ENCODE data around the gene NOVA1.

Gene NOVA1

GRCh38 chr14:26593357-26593756 is 4.5 kb downstream of the NOVA1 start:
- DNase-seq, result no peak

DNA sequence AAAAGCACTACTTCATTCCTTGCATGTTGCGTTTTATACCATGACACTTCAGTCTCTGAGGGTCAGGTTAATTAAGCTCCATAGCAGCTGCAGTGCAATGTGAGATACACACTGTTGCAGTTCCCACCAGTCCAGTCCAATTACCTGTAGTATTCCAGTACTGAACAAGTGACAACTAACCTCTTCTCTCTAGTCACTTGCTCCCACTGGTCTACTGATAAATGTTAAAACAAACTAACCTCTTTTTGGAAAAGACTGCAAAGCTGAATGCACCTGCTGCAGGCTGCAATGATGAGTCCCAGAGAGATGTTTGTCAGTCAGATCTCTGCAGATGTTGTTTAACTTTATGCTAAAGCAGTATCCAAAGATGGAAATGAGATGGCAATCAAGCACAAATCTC is 7.9 kb downstream of the NOVA1 start:
- no peak for DNase-seq

DNA sequence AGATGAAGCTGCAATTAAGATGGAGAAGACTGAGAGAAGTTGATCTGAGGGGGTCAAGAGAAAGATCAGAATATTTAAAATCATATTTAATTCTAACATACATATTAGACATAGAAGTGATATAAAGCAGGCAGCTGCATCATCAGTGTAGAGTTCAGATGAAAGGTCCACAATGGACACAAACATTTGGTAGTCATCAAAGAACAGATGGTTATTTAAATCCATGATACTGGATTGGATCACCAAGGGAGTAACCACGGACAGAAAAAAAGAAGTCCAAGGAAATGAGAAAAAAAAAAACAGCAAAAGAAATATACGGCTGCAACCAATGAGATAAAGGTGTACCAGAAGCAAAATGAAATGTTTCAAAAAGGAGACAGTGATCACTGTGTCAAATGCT is 20.1 kb downstream of the NOVA1 start:
- DNase-seq, result no peak

DNA sequence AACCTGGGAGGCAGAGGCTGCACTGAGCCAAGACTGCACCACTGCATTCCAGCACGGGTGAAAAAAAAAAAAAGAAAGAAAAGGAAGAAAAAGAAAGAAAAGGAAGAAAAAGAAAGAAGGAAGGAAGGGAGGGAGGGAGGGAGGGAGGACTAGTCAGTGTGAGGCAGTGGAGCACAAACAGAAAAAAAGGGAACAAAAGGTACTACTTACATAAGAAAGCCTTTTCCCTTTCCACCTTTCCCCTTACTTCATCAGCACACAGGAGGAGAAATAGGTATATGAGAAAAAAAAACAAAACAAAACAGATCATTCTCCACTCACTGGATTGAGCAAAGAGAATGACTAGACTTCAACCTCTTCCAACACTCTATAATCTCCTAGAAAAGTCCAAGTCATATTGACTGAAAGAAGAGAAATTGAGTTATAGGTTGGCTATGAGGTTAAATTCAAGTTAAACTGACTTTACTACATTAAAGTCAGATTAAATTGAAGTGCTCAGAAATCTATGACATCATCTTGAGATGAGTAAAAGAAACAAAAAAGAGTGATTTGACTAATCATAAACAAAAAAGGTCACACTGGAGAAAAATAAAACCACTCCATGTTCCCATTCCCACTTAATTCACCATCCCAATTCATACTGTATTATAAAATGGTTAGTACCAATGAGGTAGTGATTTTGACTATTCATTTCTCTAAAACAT is 43.6 kb downstream of the NOVA1 start:
- no peak for DNase-seq

GRCh38 chr14:26549571-26549970 is 48.3 kb downstream of the NOVA1 start:
- no peak for DNase-seq

- no peak for DNase-seq
Observed at GRCh38 chr14:26548406-26548805, 49.4 kb downstream of the NOVA1 start.

- DNase-seq, result no peak
Observed at GRCh38 chr14:26538176-26538575, 59.7 kb downstream of the NOVA1 start.

GRCh38 chr14:26531894-26532293 is 65.9 kb downstream of the NOVA1 start:
- no peak for DNase-seq

GRCh38 chr14:26528415-26529182 is 69.2 kb downstream of the NOVA1 start:
- no peak for DNase-seq

- no peak for DNase-seq
Observed at GRCh38 chr14:26527095-26527494, 70.7 kb downstream of the NOVA1 start.

GRCh38 chr14:26526137-26526536 is 71.7 kb downstream of the NOVA1 start:
- DNase-seq, result no peak

- DNase-seq, result no peak
Observed at GRCh38 chr14:26525085-26525484, 72.7 kb downstream of the NOVA1 start.

GRCh38 chr14:26522967-26523366 is 74.9 kb downstream of the NOVA1 start:
- DNase-seq, result no peak

DNA sequence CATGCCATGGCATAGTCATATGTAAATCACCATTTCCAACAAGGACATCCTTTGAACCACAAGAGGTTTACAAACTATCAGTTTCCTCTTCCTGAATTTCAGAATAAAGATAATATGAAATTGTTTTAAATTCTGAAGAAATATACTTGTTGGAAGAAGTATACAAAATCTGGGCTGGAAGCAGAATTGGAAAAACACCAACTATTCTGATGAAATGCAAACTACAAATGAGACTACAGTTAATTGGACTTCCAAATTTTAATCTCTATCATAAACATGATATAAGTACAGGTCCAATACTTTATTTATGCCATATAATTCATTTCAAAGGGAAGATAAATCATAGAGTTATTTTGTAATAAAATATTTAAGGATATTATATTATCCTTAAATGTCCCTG is 80.1 kb downstream of the NOVA1 start:
- DNase-seq, result no peak

GRCh38 chr14:26500028-26500427 is 97.8 kb downstream of the NOVA1 start:
- no peak for DNase-seq

GRCh38 chr14:26499546-26499945 is 98.3 kb downstream of the NOVA1 start:
- no peak for DNase-seq

- DNase-seq, result no peak
Observed at GRCh38 chr14:26486922-26487321, 110.9 kb downstream of the NOVA1 start.

GRCh38 chr14:26484562-26484961 is 113.3 kb downstream of the NOVA1 start:
- no peak for DNase-seq

- DNase-seq, result no peak
Observed at GRCh38 chr14:26478967-26479366, 118.9 kb downstream of the NOVA1 start.

- no peak for DNase-seq
Observed at GRCh38 chr14:26466862-26467261, 131.0 kb downstream of the NOVA1 start.

DNA sequence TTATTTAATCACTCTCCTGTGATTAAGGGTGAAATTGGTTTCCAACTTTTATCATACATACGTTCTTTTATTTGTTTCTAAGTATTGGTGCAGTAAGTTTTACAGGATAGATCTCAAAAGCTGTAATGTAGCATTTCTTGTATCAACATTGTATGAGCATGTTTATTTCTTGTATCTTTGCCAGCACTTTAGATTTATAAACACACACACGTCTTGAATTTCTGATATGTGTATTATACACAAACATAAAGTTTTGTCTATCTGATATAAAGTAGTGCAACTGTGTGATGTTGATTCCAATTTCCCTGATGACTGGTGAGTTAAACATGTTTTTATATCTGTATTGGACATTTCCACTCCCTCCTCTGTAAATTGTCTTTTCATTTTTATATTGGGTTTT is 134.7 kb downstream of the NOVA1 start:
- DNase-seq, result no peak

- DNase-seq, result no peak
Observed at GRCh38 chr14:26454105-26454504, 143.7 kb downstream of the NOVA1 start.

DNA sequence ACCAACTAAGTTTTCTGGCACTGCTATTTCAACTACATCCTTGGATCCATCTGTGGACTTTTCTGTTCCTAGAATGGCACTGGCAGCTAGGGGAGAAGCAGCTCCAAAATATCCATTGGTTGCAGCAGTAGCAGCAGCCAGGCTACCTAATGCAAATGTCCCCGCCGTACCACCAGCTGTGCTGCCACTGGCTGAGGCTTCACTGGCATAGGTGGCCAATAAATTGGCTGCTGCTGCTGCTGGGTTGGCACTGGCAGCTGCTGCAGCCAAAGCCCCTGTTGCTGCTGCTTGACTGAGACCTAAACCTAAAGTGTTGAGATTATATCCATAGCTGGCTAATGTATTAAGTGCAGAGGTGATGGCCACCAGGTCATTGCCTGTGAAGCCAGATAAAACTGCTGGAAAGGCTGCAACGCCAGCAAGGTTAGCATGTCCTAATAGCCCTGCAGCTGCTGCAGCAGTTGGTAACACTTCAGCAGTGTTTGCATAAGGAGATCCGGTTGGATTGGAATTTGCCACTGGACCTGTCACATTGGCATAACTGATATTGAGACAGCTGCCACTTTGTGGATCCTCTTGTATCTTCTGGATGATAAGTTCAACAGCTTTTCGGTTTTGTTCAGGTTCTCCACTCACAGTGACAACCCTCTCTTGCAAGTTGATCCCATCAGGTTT is 149.5 kb downstream of the NOVA1 start:
- DNase-seq, result no peak

DNA sequence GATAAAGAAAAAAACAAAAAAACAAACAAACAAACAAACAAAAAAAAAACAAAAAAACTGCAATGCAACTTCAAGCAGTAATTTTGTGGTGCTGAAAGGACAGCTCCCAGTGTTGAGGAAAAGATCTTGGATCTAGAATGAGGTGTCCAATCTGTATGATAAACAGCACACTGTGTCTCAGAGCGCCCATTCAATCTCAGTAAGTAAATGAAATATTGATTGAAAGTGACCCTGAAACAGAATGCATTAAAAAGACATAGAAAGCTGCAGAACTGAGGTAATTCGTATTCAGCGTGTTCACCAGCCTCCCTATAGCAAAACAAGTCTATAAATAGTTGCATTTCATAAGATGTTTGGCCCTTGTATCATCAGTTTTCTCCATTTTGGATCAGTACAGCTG is 153.0 kb downstream of the NOVA1 start:
- DNase-seq, result no peak

All from NCI-H2171 (cell line).